Measurements from ENCODE around the gene EFCAB11.
"Not testable (repeated sequence)": the region's sequence is repeated elsewhere in the genome, so short reads cannot be mapped to it uniquely, and the experiment has no call there.

DNA sequence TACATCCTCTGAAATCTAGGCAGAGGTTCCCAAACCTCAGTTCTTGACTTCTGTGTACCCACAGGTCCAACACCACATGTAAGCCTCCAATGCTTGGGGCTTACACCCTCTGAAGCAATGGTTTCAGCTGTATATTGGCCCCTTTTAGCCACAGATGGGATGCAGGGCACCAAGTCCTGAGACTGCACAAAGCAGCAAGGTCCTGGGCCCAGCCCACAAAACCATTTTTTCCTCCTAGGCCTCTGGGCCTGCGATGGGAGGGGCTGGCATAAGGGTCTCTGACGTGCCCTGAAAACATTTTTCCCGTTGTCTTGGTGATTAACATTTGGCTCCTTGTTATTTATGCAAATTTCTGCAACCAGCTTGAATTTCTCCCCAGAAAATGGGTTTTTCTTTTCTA is 80.4 kb downstream of the EFCAB11 start:
- not testable (repeated sequence) for TF ChIP-seq KAT7 (CRISPR knock-in tag; IDR thresholded peaks at IDR 0.05; ENCODE audit: borderline replicate concordance); TCF7 (CRISPR knock-in tag; IDR thresholded peaks at IDR 0.05; ENCODE audit: low read depth); SOX15 (CRISPR knock-in tag; IDR thresholded peaks at IDR 0.05); NFYB (CRISPR knock-in tag; conservative IDR thresholded peaks at IDR 0.05; ENCODE audit: low read depth); RELA (CRISPR knock-in tag; IDR thresholded peaks at IDR 0.05; ENCODE audit: borderline replicate concordance)
- TF ChIP-seq, protein P1, sequence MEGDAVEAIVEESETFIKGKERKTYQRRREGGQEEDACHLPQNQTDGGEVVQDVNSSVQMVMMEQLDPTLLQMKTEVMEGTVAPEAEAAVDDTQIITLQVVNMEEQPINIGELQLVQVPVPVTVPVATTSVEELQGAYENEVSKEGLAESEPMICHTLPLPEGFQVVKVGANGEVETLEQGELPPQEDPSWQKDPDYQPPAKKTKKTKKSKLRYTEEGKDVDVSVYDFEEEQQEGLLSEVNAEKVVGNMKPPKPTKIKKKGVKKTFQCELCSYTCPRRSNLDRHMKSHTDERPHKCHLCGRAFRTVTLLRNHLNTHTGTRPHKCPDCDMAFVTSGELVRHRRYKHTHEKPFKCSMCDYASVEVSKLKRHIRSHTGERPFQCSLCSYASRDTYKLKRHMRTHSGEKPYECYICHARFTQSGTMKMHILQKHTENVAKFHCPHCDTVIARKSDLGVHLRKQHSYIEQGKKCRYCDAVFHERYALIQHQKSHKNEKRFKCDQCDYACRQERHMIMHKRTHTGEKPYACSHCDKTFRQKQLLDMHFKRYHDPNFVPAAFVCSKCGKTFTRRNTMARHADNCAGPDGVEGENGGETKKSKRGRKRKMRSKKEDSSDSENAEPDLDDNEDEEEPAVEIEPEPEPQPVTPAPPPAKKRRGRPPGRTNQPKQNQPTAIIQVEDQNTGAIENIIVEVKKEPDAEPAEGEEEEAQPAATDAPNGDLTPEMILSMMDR (IDR thresholded peaks at IDR 0.05), result not testable (repeated sequence)
- TF ChIP-seq, protein P2, sequence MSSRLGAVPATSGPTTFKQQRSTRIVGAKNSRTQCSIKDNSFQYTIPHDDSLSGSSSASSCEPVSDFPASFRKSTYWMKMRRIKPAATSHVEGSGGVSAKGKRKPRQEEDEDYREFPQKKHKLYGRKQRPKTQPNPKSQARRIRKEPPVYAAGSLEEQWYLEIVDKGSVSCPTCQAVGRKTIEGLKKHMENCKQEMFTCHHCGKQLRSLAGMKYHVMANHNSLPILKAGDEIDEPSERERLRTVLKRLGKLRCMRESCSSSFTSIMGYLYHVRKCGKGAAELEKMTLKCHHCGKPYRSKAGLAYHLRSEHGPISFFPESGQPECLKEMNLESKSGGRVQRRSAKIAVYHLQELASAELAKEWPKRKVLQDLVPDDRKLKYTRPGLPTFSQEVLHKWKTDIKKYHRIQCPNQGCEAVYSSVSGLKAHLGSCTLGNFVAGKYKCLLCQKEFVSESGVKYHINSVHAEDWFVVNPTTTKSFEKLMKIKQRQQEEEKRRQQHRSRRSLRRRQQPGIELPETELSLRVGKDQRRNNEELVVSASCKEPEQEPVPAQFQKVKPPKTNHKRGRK (CRISPR knock-in tag; IDR thresholded peaks at IDR 0.05; ENCODE audit: borderline replicate concordance), result not testable (repeated sequence)
- TF ChIP-seq, protein P3, sequence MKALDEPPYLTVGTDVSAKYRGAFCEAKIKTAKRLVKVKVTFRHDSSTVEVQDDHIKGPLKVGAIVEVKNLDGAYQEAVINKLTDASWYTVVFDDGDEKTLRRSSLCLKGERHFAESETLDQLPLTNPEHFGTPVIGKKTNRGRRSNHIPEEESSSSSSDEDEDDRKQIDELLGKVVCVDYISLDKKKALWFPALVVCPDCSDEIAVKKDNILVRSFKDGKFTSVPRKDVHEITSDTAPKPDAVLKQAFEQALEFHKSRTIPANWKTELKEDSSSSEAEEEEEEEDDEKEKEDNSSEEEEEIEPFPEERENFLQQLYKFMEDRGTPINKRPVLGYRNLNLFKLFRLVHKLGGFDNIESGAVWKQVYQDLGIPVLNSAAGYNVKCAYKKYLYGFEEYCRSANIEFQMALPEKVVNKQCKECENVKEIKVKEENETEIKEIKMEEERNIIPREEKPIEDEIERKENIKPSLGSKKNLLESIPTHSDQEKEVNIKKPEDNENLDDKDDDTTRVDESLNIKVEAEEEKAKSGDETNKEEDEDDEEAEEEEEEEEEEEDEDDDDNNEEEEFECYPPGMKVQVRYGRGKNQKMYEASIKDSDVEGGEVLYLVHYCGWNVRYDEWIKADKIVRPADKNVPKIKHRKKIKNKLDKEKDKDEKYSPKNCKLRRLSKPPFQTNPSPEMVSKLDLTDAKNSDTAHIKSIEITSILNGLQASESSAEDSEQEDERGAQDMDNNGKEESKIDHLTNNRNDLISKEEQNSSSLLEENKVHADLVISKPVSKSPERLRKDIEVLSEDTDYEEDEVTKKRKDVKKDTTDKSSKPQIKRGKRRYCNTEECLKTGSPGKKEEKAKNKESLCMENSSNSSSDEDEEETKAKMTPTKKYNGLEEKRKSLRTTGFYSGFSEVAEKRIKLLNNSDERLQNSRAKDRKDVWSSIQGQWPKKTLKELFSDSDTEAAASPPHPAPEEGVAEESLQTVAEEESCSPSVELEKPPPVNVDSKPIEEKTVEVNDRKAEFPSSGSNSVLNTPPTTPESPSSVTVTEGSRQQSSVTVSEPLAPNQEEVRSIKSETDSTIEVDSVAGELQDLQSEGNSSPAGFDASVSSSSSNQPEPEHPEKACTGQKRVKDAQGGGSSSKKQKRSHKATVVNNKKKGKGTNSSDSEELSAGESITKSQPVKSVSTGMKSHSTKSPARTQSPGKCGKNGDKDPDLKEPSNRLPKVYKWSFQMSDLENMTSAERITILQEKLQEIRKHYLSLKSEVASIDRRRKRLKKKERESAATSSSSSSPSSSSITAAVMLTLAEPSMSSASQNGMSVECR (CRISPR knock-in tag; IDR thresholded peaks at IDR 0.05; ENCODE audit: borderline replicate concordance), result not testable (repeated sequence)
- TF ChIP-seq, protein P4, sequence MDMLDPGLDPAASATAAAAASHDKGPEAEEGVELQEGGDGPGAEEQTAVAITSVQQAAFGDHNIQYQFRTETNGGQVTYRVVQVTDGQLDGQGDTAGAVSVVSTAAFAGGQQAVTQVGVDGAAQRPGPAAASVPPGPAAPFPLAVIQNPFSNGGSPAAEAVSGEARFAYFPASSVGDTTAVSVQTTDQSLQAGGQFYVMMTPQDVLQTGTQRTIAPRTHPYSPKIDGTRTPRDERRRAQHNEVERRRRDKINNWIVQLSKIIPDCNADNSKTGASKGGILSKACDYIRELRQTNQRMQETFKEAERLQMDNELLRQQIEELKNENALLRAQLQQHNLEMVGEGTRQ (CRISPR knock-in tag; IDR thresholded peaks at IDR 0.05), result not testable (repeated sequence)
- TF ChIP-seq, protein P5, sequence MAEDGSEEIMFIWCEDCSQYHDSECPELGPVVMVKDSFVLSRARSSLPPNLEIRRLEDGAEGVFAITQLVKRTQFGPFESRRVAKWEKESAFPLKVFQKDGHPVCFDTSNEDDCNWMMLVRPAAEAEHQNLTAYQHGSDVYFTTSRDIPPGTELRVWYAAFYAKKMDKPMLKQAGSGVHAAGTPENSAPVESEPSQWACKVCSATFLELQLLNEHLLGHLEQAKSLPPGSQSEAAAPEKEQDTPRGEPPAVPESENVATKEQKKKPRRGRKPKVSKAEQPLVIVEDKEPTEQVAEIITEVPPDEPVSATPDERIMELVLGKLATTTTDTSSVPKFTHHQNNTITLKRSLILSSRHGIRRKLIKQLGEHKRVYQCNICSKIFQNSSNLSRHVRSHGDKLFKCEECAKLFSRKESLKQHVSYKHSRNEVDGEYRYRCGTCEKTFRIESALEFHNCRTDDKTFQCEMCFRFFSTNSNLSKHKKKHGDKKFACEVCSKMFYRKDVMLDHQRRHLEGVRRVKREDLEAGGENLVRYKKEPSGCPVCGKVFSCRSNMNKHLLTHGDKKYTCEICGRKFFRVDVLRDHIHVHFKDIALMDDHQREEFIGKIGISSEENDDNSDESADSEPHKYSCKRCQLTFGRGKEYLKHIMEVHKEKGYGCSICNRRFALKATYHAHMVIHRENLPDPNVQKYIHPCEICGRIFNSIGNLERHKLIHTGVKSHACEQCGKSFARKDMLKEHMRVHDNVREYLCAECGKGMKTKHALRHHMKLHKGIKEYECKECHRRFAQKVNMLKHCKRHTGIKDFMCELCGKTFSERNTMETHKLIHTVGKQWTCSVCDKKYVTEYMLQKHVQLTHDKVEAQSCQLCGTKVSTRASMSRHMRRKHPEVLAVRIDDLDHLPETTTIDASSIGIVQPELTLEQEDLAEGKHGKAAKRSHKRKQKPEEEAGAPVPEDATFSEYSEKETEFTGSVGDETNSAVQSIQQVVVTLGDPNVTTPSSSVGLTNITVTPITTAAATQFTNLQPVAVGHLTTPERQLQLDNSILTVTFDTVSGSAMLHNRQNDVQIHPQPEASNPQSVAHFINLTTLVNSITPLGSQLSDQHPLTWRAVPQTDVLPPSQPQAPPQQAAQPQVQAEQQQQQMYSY (CRISPR knock-in tag; IDR thresholded peaks at IDR 0.05), result not testable (repeated sequence)
- TF ChIP-seq, protein P6, sequence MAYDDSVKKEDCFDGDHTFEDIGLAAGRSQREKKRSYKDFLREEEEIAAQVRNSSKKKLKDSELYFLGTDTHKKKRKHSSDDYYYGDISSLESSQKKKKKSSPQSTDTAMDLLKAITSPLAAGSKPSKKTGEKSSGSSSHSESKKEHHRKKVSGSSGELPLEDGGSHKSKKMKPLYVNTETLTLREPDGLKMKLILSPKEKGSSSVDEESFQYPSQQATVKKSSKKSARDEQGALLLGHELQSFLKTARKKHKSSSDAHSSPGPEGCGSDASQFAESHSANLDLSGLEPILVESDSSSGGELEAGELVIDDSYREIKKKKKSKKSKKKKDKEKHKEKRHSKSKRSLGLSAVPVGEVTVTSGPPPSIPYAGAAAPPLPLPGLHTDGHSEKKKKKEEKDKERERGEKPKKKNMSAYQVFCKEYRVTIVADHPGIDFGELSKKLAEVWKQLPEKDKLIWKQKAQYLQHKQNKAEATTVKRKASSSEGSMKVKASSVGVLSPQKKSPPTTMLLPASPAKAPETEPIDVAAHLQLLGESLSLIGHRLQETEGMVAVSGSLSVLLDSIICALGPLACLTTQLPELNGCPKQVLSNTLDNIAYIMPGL (CRISPR knock-in tag; IDR thresholded peaks at IDR 0.05), result not testable (repeated sequence)
